ENCODE measurements around the gene IGSF9.

IGSF9 gene

GRCh38 chr1:159988006-159988405 lies 42.6 kb upstream of the IGSF9 start:
- no peaks in the 10 kb centered on the region for H3K9me3 ChIP-seq (ENCODE audit: insufficient read depth, low read length)
- no peak overlapping the region for H2AFZ ChIP-seq (ENCODE audit: low read depth, low read length, severe bottlenecking)
- TF ChIP-seq, protein P1, sequence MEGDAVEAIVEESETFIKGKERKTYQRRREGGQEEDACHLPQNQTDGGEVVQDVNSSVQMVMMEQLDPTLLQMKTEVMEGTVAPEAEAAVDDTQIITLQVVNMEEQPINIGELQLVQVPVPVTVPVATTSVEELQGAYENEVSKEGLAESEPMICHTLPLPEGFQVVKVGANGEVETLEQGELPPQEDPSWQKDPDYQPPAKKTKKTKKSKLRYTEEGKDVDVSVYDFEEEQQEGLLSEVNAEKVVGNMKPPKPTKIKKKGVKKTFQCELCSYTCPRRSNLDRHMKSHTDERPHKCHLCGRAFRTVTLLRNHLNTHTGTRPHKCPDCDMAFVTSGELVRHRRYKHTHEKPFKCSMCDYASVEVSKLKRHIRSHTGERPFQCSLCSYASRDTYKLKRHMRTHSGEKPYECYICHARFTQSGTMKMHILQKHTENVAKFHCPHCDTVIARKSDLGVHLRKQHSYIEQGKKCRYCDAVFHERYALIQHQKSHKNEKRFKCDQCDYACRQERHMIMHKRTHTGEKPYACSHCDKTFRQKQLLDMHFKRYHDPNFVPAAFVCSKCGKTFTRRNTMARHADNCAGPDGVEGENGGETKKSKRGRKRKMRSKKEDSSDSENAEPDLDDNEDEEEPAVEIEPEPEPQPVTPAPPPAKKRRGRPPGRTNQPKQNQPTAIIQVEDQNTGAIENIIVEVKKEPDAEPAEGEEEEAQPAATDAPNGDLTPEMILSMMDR (IDR thresholded peaks at IDR 0.05; ENCODE audit: insufficient read depth, low read length, poor library complexity, severe bottlenecking): no peak
- no peak for TF ChIP-seq EZH2phosphoT487 (conservative IDR thresholded peaks at IDR 0.05; ENCODE audit: low read length)
- no peak overlapping the region for H3K9ac ChIP-seq (ENCODE audit: low read length)
- no peaks in the 10 kb centered on the region for H3K79me2 ChIP-seq (ENCODE audit: insufficient read depth, low read length)
- H3F3A ChIP-seq (ENCODE audit: insufficient read depth): no peaks in the 10 kb centered on the region
- no peaks in the 10 kb centered on the region for H4K20me1 ChIP-seq (ENCODE audit: low read depth, low read length)
- no peaks in the 10 kb centered on the region for H3K9me2 ChIP-seq (replicated peaks; ENCODE audit: insufficient read depth, low read length)
- H3K4me2 ChIP-seq (ENCODE audit: low read depth, low read length, poor library complexity, severe bottlenecking): no peak overlapping the region
- H3K4me3 ChIP-seq (ENCODE audit: insufficient read depth, low read length, poor library complexity, severe bottlenecking): no peak overlapping the region
- H3K27me3 ChIP-seq (ENCODE audit: low read length): no peaks in the 10 kb centered on the region
- H3K36me3 ChIP-seq (ENCODE audit: low read length): no peaks in the 10 kb centered on the region
- no peak overlapping the region for H3K27ac ChIP-seq (ENCODE audit: low read depth, low read length)

- Histone ChIP-seq H3K9ac (ENCODE audit: low read length) (no peak overlapping the region), H4K20me1 (ENCODE audit: low read depth, low read length) (no peaks in the 10 kb centered on the region), H3K4me2 (ENCODE audit: low read depth, low read length, poor library complexity, severe bottlenecking) (no peak overlapping the region), H3K9me3 (ENCODE audit: insufficient read depth, low read length) (no peaks in the 10 kb centered on the region), H3K27ac (ENCODE audit: low read depth, low read length) (no peak overlapping the region), H3K36me3 (ENCODE audit: low read length) (no peaks in the 10 kb centered on the region), H3K9me2 (replicated peaks; ENCODE audit: insufficient read depth, low read length) (no peaks in the 10 kb centered on the region), H3F3A (ENCODE audit: insufficient read depth) (no peaks in the 10 kb centered on the region), H3K79me2 (ENCODE audit: insufficient read depth, low read length) (no peaks in the 10 kb centered on the region), H3K27me3 (ENCODE audit: low read length) (no peaks in the 10 kb centered on the region), H3K4me3 (ENCODE audit: insufficient read depth, low read length, poor library complexity, severe bottlenecking) (no peak overlapping the region), H2AFZ (ENCODE audit: low read depth, low read length, severe bottlenecking) (no peak overlapping the region)
- no peak for TF ChIP-seq EZH2phosphoT487 (conservative IDR thresholded peaks at IDR 0.05; ENCODE audit: low read length)
- TF ChIP-seq, protein P1 (IDR thresholded peaks at IDR 0.05; ENCODE audit: insufficient read depth, low read length, poor library complexity, severe bottlenecking): no peak
Observed at GRCh38 chr1:159987186-159987585, 41.8 kb upstream of the IGSF9 start.

DNA sequence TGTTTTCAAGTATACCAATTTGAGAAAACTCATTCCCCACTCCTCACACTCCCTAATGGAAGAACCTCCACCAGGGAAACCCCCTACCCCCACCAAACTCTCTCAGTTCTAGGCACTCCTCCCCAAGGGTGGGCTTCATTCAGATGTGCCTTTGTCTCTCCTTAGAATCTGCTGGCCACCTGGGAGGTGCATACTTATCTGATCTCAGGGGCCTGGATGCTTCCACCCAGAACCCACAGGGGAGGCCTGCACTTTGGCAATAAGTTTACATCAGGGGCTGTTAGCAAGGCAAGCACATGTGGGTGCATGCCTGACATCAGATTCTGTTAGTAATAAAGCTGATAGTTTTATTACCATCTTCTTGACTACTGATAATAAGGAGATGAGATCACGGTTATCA lies 41.1 kb upstream of the IGSF9 start:
- Histone ChIP-seq H3K9me3 (ENCODE audit: insufficient read depth, low read length) (no peaks in the 10 kb centered on the region), H3K27me3 (ENCODE audit: low read length) (no peaks in the 10 kb centered on the region), H3K79me2 (ENCODE audit: insufficient read depth, low read length) (no peaks in the 10 kb centered on the region), H3K36me3 (ENCODE audit: low read length) (no peaks in the 10 kb centered on the region), H2AFZ (ENCODE audit: low read depth, low read length, severe bottlenecking) (no peak overlapping the region), H3K9ac (ENCODE audit: low read length) (no peak overlapping the region), H3F3A (ENCODE audit: insufficient read depth) (no peaks in the 10 kb centered on the region), H3K4me3 (ENCODE audit: insufficient read depth, low read length, poor library complexity, severe bottlenecking) (no peak overlapping the region), H4K20me1 (ENCODE audit: low read depth, low read length) (no peaks in the 10 kb centered on the region), H3K4me2 (ENCODE audit: low read depth, low read length, poor library complexity, severe bottlenecking) (no peak overlapping the region), H3K27ac (ENCODE audit: low read depth, low read length) (no peak overlapping the region), H3K9me2 (replicated peaks; ENCODE audit: insufficient read depth, low read length) (no peaks in the 10 kb centered on the region)
- TF ChIP-seq EZH2phosphoT487 (conservative IDR thresholded peaks at IDR 0.05; ENCODE audit: low read length): no peak
- TF ChIP-seq, protein P1 (IDR thresholded peaks at IDR 0.05; ENCODE audit: insufficient read depth, low read length, poor library complexity, severe bottlenecking): no peak

Measured in SU-DHL-6 (cell line).